ENCODE results near the gene FZD1.

Gene FZD1

DNA sequence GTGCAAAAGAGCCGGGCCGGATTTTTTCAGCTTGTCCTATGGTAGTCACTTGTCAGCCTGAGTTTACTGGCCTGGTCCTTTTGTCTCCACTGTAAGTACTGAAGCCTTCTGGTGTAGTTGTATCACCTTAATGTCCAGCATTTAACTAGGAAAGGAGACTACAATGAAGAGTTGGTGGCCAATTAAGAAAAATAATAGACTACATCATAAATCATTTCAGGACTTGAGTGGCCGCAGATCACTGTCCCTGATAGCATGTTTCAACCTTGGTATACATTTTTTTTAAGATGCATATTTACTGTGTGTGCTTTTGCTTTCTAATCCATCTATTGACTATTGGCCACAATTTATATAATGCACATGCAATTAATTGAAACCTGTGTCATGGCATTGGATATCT lies 6.1 kb downstream of the FZD1 start:
- no peak overlapping the region for H3K9ac ChIP-seq (ENCODE audit: low read length)
- no peak overlapping the region for H3K14ac ChIP-seq (ENCODE audit: low read length)
- no CpG with 5 or more reads among the region's 3 CpGs for WGBS (ENCODE audit: extremely low coverage, insufficient coverage, insufficient read length)
- H4K12ac ChIP-seq (ENCODE audit: low read depth, low read length), result no peak overlapping the region
- H3K27me3 ChIP-seq (ENCODE audit: insufficient read depth, low read length), result peaks cover 20% of the 10 kb centered on the region
- H2BK12ac ChIP-seq (ENCODE audit: low read length), result no peak overlapping the region
- H3K4me2 ChIP-seq (ENCODE audit: low read length), result no peak overlapping the region
- no peak overlapping the region for H3K4me3 ChIP-seq (ENCODE audit: low read depth, low read length)
- H2BK120ac ChIP-seq (ENCODE audit: insufficient read depth, low read length, poor library complexity), result no peak overlapping the region
- no peak overlapping the region for H2AK5ac ChIP-seq (ENCODE audit: low read length)
- H3K4ac ChIP-seq (ENCODE audit: low read depth, low read length), result no peak overlapping the region
- H4K91ac ChIP-seq (ENCODE audit: low read depth, low read length), result no peak overlapping the region
- H3K18ac ChIP-seq (ENCODE audit: low read length), result no peak overlapping the region
- no peak overlapping the region for H2AFZ ChIP-seq (ENCODE audit: insufficient read depth, low read length, poor library complexity)
- H3K4me1 ChIP-seq (ENCODE audit: control insufficient read depth in 1 of 2, insufficient read depth in 2 of 2, low read length in 2 of 2), result peaks cover 16 to 21% of the 10 kb centered on the region in 2 experiments
- H3K9me3 ChIP-seq (ENCODE audit: insufficient read depth, low read depth, low read length), result peaks cover 11% of the 10 kb centered on the region
- H2BK5ac ChIP-seq (ENCODE audit: low read depth, low read length, poor library complexity), result no peak overlapping the region
- no peak overlapping the region for H4K8ac ChIP-seq (ENCODE audit: low read depth, low read length)
- no peaks in the 10 kb centered on the region for H3K79me2 ChIP-seq (ENCODE audit: control insufficient read depth, insufficient read depth, low read length, poor library complexity)
- no peaks in the 10 kb centered on the region for H3K79me1 ChIP-seq (ENCODE audit: low read length)
- DNase-seq, result no peak
- H3K36me3 ChIP-seq (ENCODE audit: control insufficient read depth in 1 of 2, insufficient read depth in 2 of 2, low read length in 2 of 2), result no peaks in the 10 kb centered on the region
- H3K27ac ChIP-seq (ENCODE audit: low read depth, low read length), result no peak overlapping the region
- H3K23ac ChIP-seq (ENCODE audit: low read length), result no peak overlapping the region

DNA sequence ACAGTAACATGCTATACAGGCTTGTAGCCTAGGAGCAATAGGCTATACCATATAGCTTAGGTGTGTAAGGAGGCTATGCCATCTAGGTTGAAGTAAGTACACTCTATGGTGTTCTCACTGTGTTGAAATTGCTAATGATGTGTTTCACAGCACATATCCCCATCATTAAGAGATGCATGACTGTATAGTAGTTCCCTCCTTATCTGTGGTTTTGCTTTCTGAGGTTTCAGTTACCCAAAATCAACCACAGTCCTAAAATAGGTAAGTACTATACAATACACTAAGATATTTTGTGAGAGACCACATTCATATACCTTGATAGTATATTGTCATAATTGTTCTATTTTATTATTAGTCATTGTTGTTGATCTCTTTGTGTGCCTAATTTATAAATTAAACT lies 12.7 kb downstream of the FZD1 start:
- Histone ChIP-seq H3K36me3 (ENCODE audit: control insufficient read depth in 1 of 2, insufficient read depth in 2 of 2, low read length in 2 of 2) (no peaks in the 10 kb centered on the region), H3K27me3 (ENCODE audit: insufficient read depth, low read length) (no peaks in the 10 kb centered on the region), H3K4me2 (ENCODE audit: low read length) (no peak overlapping the region), H3K23ac (ENCODE audit: low read length) (no peak overlapping the region), H2AK5ac (ENCODE audit: low read length) (no peak overlapping the region), H3K14ac (ENCODE audit: low read length) (no peak overlapping the region), H3K4me3 (ENCODE audit: low read depth, low read length) (no peak overlapping the region), H3K79me2 (ENCODE audit: control insufficient read depth, insufficient read depth, low read length, poor library complexity) (no peaks in the 10 kb centered on the region), H3K4me1 (ENCODE audit: control insufficient read depth in 1 of 2, insufficient read depth in 2 of 2, low read length in 2 of 2) (no peaks in the 10 kb centered on the region), H2BK5ac (ENCODE audit: low read depth, low read length, poor library complexity) (no peak overlapping the region), H3K9me3 (ENCODE audit: insufficient read depth, low read depth, low read length) (no peaks in the 10 kb centered on the region), H3K79me1 (ENCODE audit: low read length) (no peaks in the 10 kb centered on the region), H4K12ac (ENCODE audit: low read depth, low read length) (no peak overlapping the region), H3K27ac (ENCODE audit: low read depth, low read length) (no peak overlapping the region), H4K8ac (ENCODE audit: low read depth, low read length) (no peak overlapping the region), H2AFZ (ENCODE audit: insufficient read depth, low read length, poor library complexity) (no peak overlapping the region), H3K18ac (ENCODE audit: low read length) (no peak overlapping the region), H4K91ac (ENCODE audit: low read depth, low read length) (no peak overlapping the region), H3K4ac (ENCODE audit: low read depth, low read length) (no peak overlapping the region), H2BK120ac (ENCODE audit: insufficient read depth, low read length, poor library complexity) (no peak overlapping the region), H2BK12ac (ENCODE audit: low read length) (no peak overlapping the region), H3K9ac (ENCODE audit: low read length) (no peak overlapping the region)
- DNase-seq, result no peak

DNA sequence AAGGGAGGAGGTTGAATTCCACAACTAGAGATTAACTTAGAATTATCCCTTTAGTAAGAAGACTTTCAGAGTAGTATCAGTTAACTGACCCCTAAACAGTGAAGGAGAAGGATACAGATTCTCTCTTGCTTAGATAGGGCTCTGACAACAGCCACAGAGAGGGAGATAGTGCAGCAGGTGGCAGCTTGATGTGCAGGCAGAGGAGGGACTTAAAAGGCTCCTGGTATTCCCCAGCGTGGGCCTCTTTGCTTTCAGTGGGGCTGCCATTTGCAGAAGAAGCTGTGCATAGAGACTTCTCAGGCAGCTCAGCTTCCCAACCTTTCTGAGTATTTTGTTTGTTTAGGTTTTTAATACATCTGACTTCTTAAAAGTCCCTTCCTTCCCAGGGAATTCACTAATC lies 16.0 kb downstream of the FZD1 start:
- WGBS (ENCODE audit: extremely low coverage, insufficient coverage, insufficient read length), result no CpG with 5 or more reads among the region's 1 CpG
- H3K9me3 ChIP-seq (ENCODE audit: insufficient read depth, low read depth, low read length), result no peaks in the 10 kb centered on the region
- no peak overlapping the region for H4K91ac ChIP-seq (ENCODE audit: low read depth, low read length)
- no peaks in the 10 kb centered on the region for H3K36me3 ChIP-seq (ENCODE audit: control insufficient read depth in 1 of 2, insufficient read depth in 2 of 2, low read length in 2 of 2)
- no peaks in the 10 kb centered on the region for H3K79me1 ChIP-seq (ENCODE audit: low read length)
- no peak overlapping the region for H2AFZ ChIP-seq (ENCODE audit: insufficient read depth, low read length, poor library complexity)
- no peak overlapping the region for H2BK120ac ChIP-seq (ENCODE audit: insufficient read depth, low read length, poor library complexity)
- no peak overlapping the region for H3K9ac ChIP-seq (ENCODE audit: low read length)
- no peak overlapping the region for H4K8ac ChIP-seq (ENCODE audit: low read depth, low read length)
- H2BK12ac ChIP-seq (ENCODE audit: low read length), result no peak overlapping the region
- H2BK5ac ChIP-seq (ENCODE audit: low read depth, low read length, poor library complexity), result no peak overlapping the region
- DNase-seq, result no peak
- no peaks in the 10 kb centered on the region for H3K4me1 ChIP-seq (ENCODE audit: control insufficient read depth in 1 of 2, insufficient read depth in 2 of 2, low read length in 2 of 2)
- no peak overlapping the region for H3K18ac ChIP-seq (ENCODE audit: low read length)
- H4K12ac ChIP-seq (ENCODE audit: low read depth, low read length), result no peak overlapping the region
- no peaks in the 10 kb centered on the region for H3K79me2 ChIP-seq (ENCODE audit: control insufficient read depth, insufficient read depth, low read length, poor library complexity)
- no peak overlapping the region for H3K27ac ChIP-seq (ENCODE audit: low read depth, low read length)
- no peak overlapping the region for H2AK5ac ChIP-seq (ENCODE audit: low read length)
- no peak overlapping the region for H3K4me2 ChIP-seq (ENCODE audit: low read length)
- H3K27me3 ChIP-seq (ENCODE audit: insufficient read depth, low read length), result no peaks in the 10 kb centered on the region
- H3K14ac ChIP-seq (ENCODE audit: low read length), result no peak overlapping the region
- no peak overlapping the region for H3K4ac ChIP-seq (ENCODE audit: low read depth, low read length)
- no peak overlapping the region for H3K4me3 ChIP-seq (ENCODE audit: low read depth, low read length)
- H3K23ac ChIP-seq (ENCODE audit: low read length), result no peak overlapping the region

DNA sequence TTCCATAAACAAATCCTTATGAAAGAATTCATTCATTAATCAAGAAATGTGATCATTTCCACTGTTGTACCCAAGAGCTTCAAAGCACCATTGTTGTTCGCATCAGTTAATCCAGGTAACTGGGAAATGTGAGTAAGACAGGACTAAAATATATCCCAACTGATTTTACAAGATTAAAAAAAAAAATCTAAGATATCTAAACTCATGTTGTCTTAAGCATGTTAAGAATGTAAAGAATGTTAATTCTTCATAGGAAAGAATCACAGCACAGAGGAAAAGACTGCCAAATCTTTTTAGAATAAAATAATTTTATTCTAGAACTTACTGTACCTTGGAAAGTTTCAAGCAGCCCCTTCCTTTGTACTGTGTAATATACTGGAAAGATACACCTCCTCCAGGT lies 16.4 kb downstream of the FZD1 start:
- no peak overlapping the region for H2AK5ac ChIP-seq (ENCODE audit: low read length)
- no peak overlapping the region for H2BK120ac ChIP-seq (ENCODE audit: insufficient read depth, low read length, poor library complexity)
- no peak overlapping the region for H3K4me2 ChIP-seq (ENCODE audit: low read length)
- DNase-seq, result no peak
- no peak overlapping the region for H3K4ac ChIP-seq (ENCODE audit: low read depth, low read length)
- H2BK5ac ChIP-seq (ENCODE audit: low read depth, low read length, poor library complexity), result no peak overlapping the region
- no peak overlapping the region for H4K12ac ChIP-seq (ENCODE audit: low read depth, low read length)
- no peaks in the 10 kb centered on the region for H3K4me1 ChIP-seq (ENCODE audit: control insufficient read depth in 1 of 2, insufficient read depth in 2 of 2, low read length in 2 of 2)
- no peak overlapping the region for H3K9ac ChIP-seq (ENCODE audit: low read length)
- no peak overlapping the region for H2AFZ ChIP-seq (ENCODE audit: insufficient read depth, low read length, poor library complexity)
- no peak overlapping the region for H2BK12ac ChIP-seq (ENCODE audit: low read length)
- H3K14ac ChIP-seq (ENCODE audit: low read length), result no peak overlapping the region
- H3K79me2 ChIP-seq (ENCODE audit: control insufficient read depth, insufficient read depth, low read length, poor library complexity), result no peaks in the 10 kb centered on the region
- H3K79me1 ChIP-seq (ENCODE audit: low read length), result no peaks in the 10 kb centered on the region
- no peak overlapping the region for H4K8ac ChIP-seq (ENCODE audit: low read depth, low read length)
- no peak overlapping the region for H3K4me3 ChIP-seq (ENCODE audit: low read depth, low read length)
- no CpG with 5 or more reads among the region's 1 CpG for WGBS (ENCODE audit: extremely low coverage, insufficient coverage, insufficient read length)
- no peaks in the 10 kb centered on the region for H3K9me3 ChIP-seq (ENCODE audit: insufficient read depth, low read depth, low read length)
- H4K91ac ChIP-seq (ENCODE audit: low read depth, low read length), result no peak overlapping the region
- no peaks in the 10 kb centered on the region for H3K36me3 ChIP-seq (ENCODE audit: control insufficient read depth in 1 of 2, insufficient read depth in 2 of 2, low read length in 2 of 2)
- H3K27ac ChIP-seq (ENCODE audit: low read depth, low read length), result no peak overlapping the region
- H3K23ac ChIP-seq (ENCODE audit: low read length), result no peak overlapping the region
- H3K18ac ChIP-seq (ENCODE audit: low read length), result no peak overlapping the region
- no peaks in the 10 kb centered on the region for H3K27me3 ChIP-seq (ENCODE audit: insufficient read depth, low read length)
